ENCODE measurements around the gene CHMP1B.

DNA sequence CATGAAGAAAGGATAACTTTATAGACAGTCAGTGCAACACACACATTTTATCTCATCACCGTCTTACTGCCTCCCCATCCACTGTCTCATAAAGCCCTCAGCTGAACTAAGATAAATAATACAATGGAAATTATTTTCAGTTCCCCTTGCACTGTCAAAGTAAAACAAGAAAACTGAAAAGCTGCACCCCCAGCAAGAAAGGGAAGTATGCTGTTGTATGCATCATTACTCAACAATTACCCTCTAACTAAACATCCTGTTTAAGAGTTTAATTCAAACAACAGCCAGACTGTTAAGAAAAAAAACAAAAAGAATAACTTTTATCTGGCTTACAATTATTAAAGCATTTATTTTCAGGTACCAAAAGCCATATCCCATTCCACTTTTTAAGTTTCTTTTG is 31.9 kb downstream of the CHMP1B start:
- TF ChIP-seq, protein P1, sequence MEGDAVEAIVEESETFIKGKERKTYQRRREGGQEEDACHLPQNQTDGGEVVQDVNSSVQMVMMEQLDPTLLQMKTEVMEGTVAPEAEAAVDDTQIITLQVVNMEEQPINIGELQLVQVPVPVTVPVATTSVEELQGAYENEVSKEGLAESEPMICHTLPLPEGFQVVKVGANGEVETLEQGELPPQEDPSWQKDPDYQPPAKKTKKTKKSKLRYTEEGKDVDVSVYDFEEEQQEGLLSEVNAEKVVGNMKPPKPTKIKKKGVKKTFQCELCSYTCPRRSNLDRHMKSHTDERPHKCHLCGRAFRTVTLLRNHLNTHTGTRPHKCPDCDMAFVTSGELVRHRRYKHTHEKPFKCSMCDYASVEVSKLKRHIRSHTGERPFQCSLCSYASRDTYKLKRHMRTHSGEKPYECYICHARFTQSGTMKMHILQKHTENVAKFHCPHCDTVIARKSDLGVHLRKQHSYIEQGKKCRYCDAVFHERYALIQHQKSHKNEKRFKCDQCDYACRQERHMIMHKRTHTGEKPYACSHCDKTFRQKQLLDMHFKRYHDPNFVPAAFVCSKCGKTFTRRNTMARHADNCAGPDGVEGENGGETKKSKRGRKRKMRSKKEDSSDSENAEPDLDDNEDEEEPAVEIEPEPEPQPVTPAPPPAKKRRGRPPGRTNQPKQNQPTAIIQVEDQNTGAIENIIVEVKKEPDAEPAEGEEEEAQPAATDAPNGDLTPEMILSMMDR (IDR thresholded peaks at IDR 0.05): no peak
- TF ChIP-seq POLR2A (IDR thresholded peaks at IDR 0.05): no peak
